Jurkat, Clone E6-1 (cell line): ENCODE data around the gene ZNRF2.
"Not testable (repeated sequence)": the region's sequence is repeated elsewhere in the genome, so short reads cannot be mapped to it uniquely, and the experiment has no call there.

ENCODE experiments used
- DNase-seq: peaks from one replicate; pipeline ENCODE4 v3.0.0-alpha.2; 2011; ENCODE audit warnings: low read depth, low spot score
- H3K4me3 ChIP-seq: 2 replicates; pipeline ENCODE4 v1.5.1; 2011; ENCODE audit warnings: mild to moderate bottlenecking, low read length, control low read depth, moderate library complexity

The ZNRF2 gene

GRCh38 chr7:30285067-30285535 is 704 bp downstream of the ZNRF2 start:
- peak overlapping the region; percentile 77 for H3K4me3 ChIP-seq
- no peak for DNase-seq

- peak; percentile 72 for DNase-seq
Measured at GRCh38 chr7:30285536-30286284, 1.3 kb downstream of the ZNRF2 start.

GRCh38 chr7:30286749-30287148 is 2.4 kb downstream of the ZNRF2 start:
- peak overlapping the region; percentile 77 for H3K4me3 ChIP-seq
- no peak for DNase-seq

More at GRCh38 chr7:30285536-30286284, 1.3 kb downstream of the ZNRF2 start:
- H3K4me3 ChIP-seq: peak overlapping the region; percentile 77

GRCh38 chr7:30287625-30288024 is 3.2 kb downstream of the ZNRF2 start:
- DNase-seq, H3K4me3 ChIP-seq: not testable (repeated sequence)

DNA sequence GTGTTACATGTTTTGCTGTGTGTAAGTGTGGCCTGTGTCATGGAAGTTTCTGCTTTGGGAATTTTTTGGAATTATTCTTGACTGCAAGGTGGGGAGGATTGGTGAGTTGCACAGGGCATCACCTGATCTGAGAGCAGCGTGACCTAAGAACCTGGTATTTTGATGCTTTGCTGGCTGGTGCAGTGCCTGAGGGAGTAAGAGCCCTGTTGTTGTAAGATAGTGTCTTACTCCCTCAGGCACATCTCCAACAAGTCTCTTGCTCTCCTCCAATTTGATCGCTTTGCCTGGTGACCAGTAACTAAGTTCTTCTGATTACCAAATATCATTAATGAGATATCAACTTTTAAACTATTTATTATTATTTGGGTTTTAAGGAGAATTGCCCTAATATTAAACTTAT is 5.2 kb downstream of the ZNRF2 start:
- not testable (repeated sequence) for H3K4me3 ChIP-seq, DNase-seq

DNA sequence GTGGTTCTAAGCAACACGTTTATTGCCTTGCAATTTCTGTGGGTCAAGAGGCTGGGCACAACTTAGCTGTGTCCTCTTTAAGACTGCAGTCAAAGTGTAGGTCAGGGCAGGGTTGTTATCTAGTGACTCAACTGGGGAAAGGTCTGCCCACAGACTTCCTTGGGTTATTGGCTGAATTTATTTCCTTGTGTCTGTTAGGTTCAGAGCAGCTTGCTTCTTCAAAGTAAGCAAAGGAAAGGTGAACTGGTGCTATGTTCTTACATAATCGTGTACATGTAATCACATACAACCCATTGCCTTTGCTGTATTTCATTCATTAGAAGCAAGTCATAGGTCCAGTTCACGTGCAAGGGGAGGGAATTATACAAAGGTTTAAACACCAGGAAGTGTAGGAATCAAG is 5.9 kb downstream of the ZNRF2 start:
- not testable (repeated sequence) for DNase-seq, H3K4me3 ChIP-seq

DNA sequence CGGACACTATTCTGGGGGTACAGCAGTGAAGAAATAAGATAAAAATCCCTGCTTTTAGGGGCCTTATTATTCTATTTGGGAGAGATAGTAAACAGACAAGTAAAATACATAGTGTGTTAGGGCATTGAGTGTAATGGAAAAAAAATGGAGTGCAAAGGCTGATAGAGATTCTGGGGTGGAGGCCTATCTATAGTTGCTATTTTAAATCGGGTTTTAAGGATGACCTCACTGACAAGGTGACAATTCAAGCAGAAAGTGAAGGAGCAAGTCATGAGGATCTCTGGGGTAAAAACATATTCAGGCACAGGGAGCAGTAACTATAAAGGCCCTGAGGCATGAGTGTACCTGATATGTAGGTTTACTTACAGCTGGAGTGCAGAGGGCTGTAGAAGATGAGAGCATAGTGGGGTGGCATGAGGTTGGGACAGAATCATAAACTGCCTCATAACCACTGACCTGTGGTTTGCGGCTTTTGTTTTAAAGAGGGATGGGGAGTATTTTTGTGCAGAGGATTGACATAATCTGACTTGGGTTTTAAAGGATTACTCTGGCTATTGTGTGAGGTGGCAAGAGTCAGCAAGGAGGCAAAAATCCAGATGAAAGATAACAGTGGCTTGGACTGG is 8.1 kb downstream of the ZNRF2 start:
- H3K4me3 ChIP-seq, DNase-seq: not testable (repeated sequence)

GRCh38 chr7:30296304-30296703 is 11.9 kb downstream of the ZNRF2 start:
- DNase-seq, H3K4me3 ChIP-seq: not testable (repeated sequence)

DNA sequence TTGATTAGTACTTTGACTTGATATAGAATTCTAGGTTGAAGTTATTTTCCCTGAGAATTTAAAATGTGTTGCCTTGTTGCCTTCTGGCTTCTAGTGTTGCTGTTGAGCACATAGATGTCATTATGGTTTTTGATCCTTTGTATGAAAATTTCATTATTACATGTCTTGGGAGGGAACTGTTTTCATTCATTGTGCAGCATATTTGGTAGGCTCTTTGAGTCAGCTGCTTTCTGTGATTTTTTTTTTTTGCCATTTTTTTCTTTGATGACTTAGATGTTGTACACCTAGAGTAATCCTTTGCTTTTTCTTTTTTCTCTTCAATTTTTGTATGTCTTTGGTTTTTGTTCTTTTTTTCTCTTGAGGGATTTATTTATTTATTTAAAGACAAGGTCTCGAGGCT is 13.1 kb downstream of the ZNRF2 start:
- not testable (repeated sequence) for H3K4me3 ChIP-seq

DNA sequence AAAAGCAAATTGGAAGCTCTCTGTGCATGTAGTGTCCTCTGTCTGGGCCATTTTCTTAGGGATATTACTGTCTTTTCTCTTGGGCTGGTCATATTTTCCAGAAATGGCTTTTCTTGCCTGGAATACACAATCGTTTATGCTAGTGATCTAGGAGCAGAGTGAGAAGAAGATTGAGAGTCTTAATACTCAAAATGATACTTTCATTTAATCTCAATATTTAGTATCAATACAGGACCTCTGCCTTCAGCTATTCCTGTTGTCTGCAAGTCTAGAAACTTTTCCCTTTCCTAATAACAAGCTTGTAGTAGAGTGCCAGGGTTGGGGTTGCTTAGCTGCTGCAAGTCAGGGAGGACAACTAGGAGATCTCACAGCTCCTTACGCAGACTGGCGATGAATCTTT is 14.0 kb downstream of the ZNRF2 start:
- DNase-seq, H3K4me3 ChIP-seq: not testable (repeated sequence)

More for the DNA sequence above, 13.1 kb downstream of the ZNRF2 start:
- not testable (repeated sequence) for DNase-seq

GRCh38 chr7:30301751-30302150 is 17.4 kb downstream of the ZNRF2 start:
- no peak overlapping the region for H3K4me3 ChIP-seq
- DNase-seq: no peak

- DNase-seq: no peak
- H3K4me3 ChIP-seq: no peak overlapping the region
Measured at GRCh38 chr7:30302656-30303311, 18.4 kb downstream of the ZNRF2 start.

DNA sequence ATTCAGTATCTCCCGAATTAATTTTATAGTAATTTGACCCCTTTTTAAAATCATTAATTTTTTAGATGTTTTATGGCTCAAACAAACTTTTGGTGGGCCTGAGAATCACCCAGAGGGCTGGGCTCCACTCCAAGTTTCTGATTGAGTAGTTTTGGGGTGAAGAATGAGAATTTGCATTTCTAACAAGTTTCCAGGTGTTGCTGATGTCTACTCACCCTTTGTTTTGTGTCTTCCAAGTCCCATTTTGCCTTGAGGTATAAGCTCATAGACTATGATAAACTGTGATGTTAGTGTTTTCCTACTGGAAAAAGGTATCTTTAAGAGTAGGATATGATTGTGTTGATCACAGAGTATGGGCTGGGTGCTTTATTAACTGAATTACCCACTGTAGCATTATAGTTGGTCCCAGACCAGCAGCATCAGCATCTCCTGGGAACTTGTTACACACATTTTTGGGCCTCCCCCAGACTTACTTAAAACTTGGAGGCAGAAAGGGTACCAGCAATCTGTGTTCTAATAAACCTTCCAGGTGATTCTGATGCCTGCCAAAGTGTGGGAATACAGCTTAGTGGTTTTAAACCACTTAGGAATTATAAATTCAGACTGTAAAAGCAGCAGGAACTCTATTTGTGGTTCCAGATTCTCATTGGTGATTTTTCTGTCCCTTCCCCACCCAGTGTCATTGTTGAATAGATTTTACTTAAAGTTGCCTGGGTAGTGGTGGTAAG is 19.1 kb downstream of the ZNRF2 start:
- DNase-seq: no peak
- no peak overlapping the region for H3K4me3 ChIP-seq

- H3K4me3 ChIP-seq: no peak overlapping the region
- DNase-seq: no peak
Measured at GRCh38 chr7:30304177-30304884, 19.9 kb downstream of the ZNRF2 start.

- peak; percentile 31 for DNase-seq
- no peak overlapping the region for H3K4me3 ChIP-seq
Measured at GRCh38 chr7:30306976-30307375, 22.6 kb downstream of the ZNRF2 start.

GRCh38 chr7:30308389-30308788 is 24.0 kb downstream of the ZNRF2 start:
- no peak for DNase-seq
- H3K4me3 ChIP-seq: no peak overlapping the region

- DNase-seq: no peak
Measured at GRCh38 chr7:30309302-30309701, 24.9 kb downstream of the ZNRF2 start.

DNA sequence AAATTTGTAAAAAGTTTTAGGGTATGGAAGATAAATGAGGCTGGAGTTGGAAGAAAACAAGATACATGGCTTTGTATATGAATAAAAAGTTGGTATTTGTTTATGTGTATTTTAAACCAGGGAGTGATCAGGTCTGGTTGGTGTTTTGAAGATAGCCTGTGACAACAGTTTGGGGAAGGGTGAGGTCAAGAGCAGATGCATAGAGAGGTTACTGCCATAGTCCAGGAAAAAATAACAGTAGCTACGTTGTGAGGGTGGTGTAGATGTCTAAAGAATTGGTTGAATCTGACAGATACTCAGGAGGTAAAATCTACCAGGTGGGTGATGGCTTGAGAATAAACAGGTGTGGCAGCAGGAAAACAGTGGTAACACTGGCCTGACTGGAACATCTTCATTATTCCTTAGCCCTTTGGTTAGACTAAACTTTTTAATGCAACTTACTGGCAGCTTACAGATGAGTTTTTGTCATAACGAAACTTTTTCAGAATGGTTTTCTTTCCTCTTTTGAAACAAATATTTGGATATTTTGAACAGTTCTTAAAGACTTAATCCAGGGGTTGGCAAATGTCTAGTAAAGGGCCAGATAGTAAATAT is 25.5 kb downstream of the ZNRF2 start:
- DNase-seq: no peak
- no peak overlapping the region for H3K4me3 ChIP-seq

More at GRCh38 chr7:30309302-30309701, 24.9 kb downstream of the ZNRF2 start:
- H3K4me3 ChIP-seq: no peak overlapping the region
